Lower leg skin (tissue), 3 donors: ENCODE measurements around the gene CTNND2.

ENCODE experiments used
- CTCF ChIP-seq, 3 donors: fragments of 450-650 bp; IDR thresholded peaks; one replicate each; pipeline ENCODE4 v1.5.1; 2016; ENCODE audit warnings: antibody characterized with exemption in 3 of 3, mild to moderate bottlenecking in 3 of 3, moderate library complexity in 2 of 3
- POLR2A ChIP-seq, 2 donors: fragments of 450-650 bp; IDR thresholded peaks; one replicate each; pipeline ENCODE4 v1.6.1; 2016 to 2017; ENCODE audit warnings: antibody characterized with exemption in 2 of 2, mild to moderate bottlenecking in 1 of 2, moderate library complexity in 1 of 2

- TF ChIP-seq CTCF (IDR thresholded peaks at IDR 0.05) (no peak), POLR2A (IDR thresholded peaks at IDR 0.05) (no peak)
Measured at GRCh38 chr5:11853796-11854195, 50.5 kb downstream of the CTNND2 start.
